Measurements from ENCODE around the gene UTP25.
"Not testable (repeated sequence)": the region's sequence is repeated elsewhere in the genome, so short reads cannot be mapped to it uniquely, and the experiment has no call there.

The UTP25 gene

DNA sequence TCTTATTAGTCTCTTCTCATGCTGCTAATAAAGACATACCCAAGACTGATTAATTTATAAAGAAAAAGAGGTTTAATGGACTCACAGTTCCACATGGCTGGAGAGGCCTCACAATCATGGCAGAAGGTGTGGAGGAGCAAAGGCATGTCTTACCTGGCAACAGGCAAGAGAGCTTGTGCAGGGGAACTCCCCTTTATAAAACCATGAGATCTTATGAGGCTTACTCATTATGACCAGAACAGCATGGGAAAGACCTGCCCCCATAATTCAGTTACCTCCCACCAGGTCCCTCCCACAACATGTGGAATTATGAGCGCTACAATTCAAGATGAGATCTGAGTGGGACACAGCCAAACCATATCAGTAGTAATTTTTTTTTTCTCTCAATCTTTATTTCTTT is 77.0 kb downstream of the UTP25 start:
- DNase-seq = not testable (repeated sequence)
